Lung (tissue), 12 donors: ENCODE data around the gene TAF1B. TPM values are rescaled to one million over a fixed set of nuclear protein-coding genes. Genes with fewer than 3 reads are reported as not detected.

Experiments
- ATAC-seq: fragments of 200-7000 bp; cut with Tn5 transposase; one replicate; pipeline ENCODE4 v1.9.1; 2020; ENCODE audit warnings: moderate number of reproducible peaks; ENCODE audit not compliant: insufficient read depth, low FRiP score
- DNase-seq, 3 donors: peaks; one replicate each; pipeline ENCODE4 v3.0.0-alpha.2; 2013 to 2017
- H3K27ac ChIP-seq, 2 donors: one replicate each; pipeline ENCODE4 v1.5.1; 2013; ENCODE audit warnings: mild to moderate bottlenecking in 2 of 2, moderate library complexity in 2 of 2, control low read depth in 1 of 2, inconsistent platforms in 1 of 2, low read depth in 1 of 2, low read length in 1 of 2
- H3K27me3 ChIP-seq, 3 donors: one replicate each; pipeline ENCODE4 v1.5.1; 2013; ENCODE audit warnings: low read length in 2 of 3; ENCODE audit not compliant: control insufficient read depth in 3 of 3, insufficient read depth in 3 of 3
- H3K36me3 ChIP-seq, 4 donors: one replicate each; pipeline ENCODE4 v1.5.1; 2013; ENCODE audit warnings: low read length in 4 of 4, mild to moderate bottlenecking in 1 of 4, moderate library complexity in 1 of 4; ENCODE audit not compliant: control insufficient read depth in 4 of 4, insufficient read depth in 4 of 4
- H3K4me1 ChIP-seq, 5 donors: one replicate each; pipeline ENCODE4 v1.5.1; 2013; ENCODE audit warnings: low read length in 5 of 5, mild to moderate bottlenecking in 2 of 5, moderate library complexity in 1 of 5; ENCODE audit not compliant: control insufficient read depth in 5 of 5, insufficient read depth in 5 of 5
- H3K4me3 ChIP-seq: one replicate; pipeline ENCODE4 v1.5.1; 2013; ENCODE audit warnings: mild to moderate bottlenecking, control low read depth, moderate library complexity
- H3K9ac ChIP-seq, 2 donors: one replicate each; pipeline ENCODE4 v1.5.1; 2013; ENCODE audit warnings: low read length in 2 of 2, control low read depth in 1 of 2; ENCODE audit not compliant: insufficient read depth in 1 of 2
- H3K9me3 ChIP-seq, 4 donors: one replicate each; pipeline ENCODE4 v1.5.1; 2013; ENCODE audit warnings: low read length in 3 of 4, mild to moderate bottlenecking in 1 of 4, moderate library complexity in 1 of 4; ENCODE audit not compliant: control insufficient read depth in 4 of 4, insufficient read depth in 3 of 4
- CTCF ChIP-seq: IDR thresholded peaks from 2 replicates; pipeline ENCODE4 v1.5.1; 2012; ENCODE audit warnings: mild to moderate bottlenecking; ENCODE audit errors: control extremely low read depth, extremely low read depth
- WGBS, 2 donors: extraction: QIAGEN DNeasy Blood & Tissue Kit; methylation state at CpG; one replicate each; pipeline ENCODE4 v1.1.7; 2013; 5-methylcytosine and 5-hydroxymethylcytosine counted together
- polyA plus RNA-seq, 2 donors: library from polyadenylated mRNA; stranded (reverse); fragments of 200-250 nt; gene quantifications; one replicate each; pipeline ENCODE4 v1.2.1, GENCODE V29; 2013
- total RNA-seq, 2 donors: library from RNA; depleted of rRNA in 1 of 2; stranded (reverse); fragments of >200 nt in 1 of 2; gene quantifications; one replicate each; pipeline ENCODE4 v1.2.1, GENCODE V29; 2014 to 2021
- donor health status: control.
- donor health status: control.
- donor health status: Bipolar disorder and iron deficiency.
- donor health status: healthy.
- donor health status: DM: yes; HTN: yes; CAD: no.

TAF1B gene
- total and polyA plus RNA-seq, 4 donors: 6.1 to 46.3 (median 14.9) TPM

- DNase-seq (no peak), ATAC-seq (no peak)
- H3K27ac ChIP-seq: peak overlapping the region in 1 of 2 donors; percentile 67
- WGBS, 2 donors: 0 to 1% methylated on average over 15 to 47 of the region's 47 CpGs
- peaks cover 0 to 47% (median 21%) of the 10 kb centered on the region in 3 donors for H3K27me3 ChIP-seq
- H3K9me3 ChIP-seq: no peaks in the 10 kb centered on the region
- peaks cover 0 to 20% (median 5%) of the 10 kb centered on the region in 5 donors for H3K4me1 ChIP-seq
- H3K36me3 ChIP-seq: no peaks in the 10 kb centered on the region
- H3K4me3 ChIP-seq: peak overlapping the region; percentile 27
- no peak for TF ChIP-seq CTCF
- H3K9ac ChIP-seq: no peak overlapping the region
Observed at GRCh38 chr2:9951272-9951521, 107.9 kb downstream of the TAF1B start.

- ATAC-seq: peak; percentile 100
- 1% methylated on average over 67 to 111 of the region's 111 CpGs for WGBS, 2 donors
- Histone ChIP-seq H3K36me3 (no peaks in the 10 kb centered on the region), H3K27me3 (peaks cover 0 to 43% (median 21%) of the 10 kb centered on the region in 3 donors), H3K4me3 (peak within 1 kb of the TSS; percentile 79), H3K9ac (no peak within 1 kb of the TSS), H3K4me1 (peaks cover 0 to 20% (median 5%) of the 10 kb centered on the region in 5 donors), H3K27ac (peak within 1 kb of the TSS; percentile 61 to 67), H3K9me3 (no peaks in the 10 kb centered on the region)
- no peak for TF ChIP-seq CTCF
- peak; percentile 94 to 96 (median 94) for DNase-seq
Observed at GRCh38 chr2:9951522-9952285, 108.4 kb downstream of the TAF1B start, which contains the start of gene GRHL1. Gene GRHL1, plus strand, starts transcription at chr2:9951693. Its CDS starts 141 bp downstream, at chr2:9951834.

- peak overlapping the region; percentile 79 for H3K4me3 ChIP-seq
- peaks cover 0 to 41% (median 21%) of the 10 kb centered on the region in 3 donors for H3K27me3 ChIP-seq
- peak in 1 of 3 donors; percentile 10 for DNase-seq
- no peaks in the 10 kb centered on the region for H3K36me3 ChIP-seq
- no peaks in the 10 kb centered on the region for H3K9me3 ChIP-seq
- H3K9ac ChIP-seq: no peak overlapping the region
- H3K27ac ChIP-seq: no peak overlapping the region
- peaks cover 0 to 20% (median 5%) of the 10 kb centered on the region in 5 donors for H3K4me1 ChIP-seq
- WGBS, 2 donors: 17 to 20% methylated on average over 15 of the region's 15 CpGs
- no peak for TF ChIP-seq CTCF
- ATAC-seq: no peak
Observed at GRCh38 chr2:9952286-9952737, 109.0 kb downstream of the TAF1B start.
